HG03095 (cell line): ENCODE data around the gene MYDGF.
"Not testable (repeated sequence)": the region's sequence is repeated elsewhere in the genome, so short reads cannot be mapped to it uniquely, and the experiment has no call there.

Source experiments
- ATAC-seq: cut with Tn5 transposase; IDR thresholded peaks from one replicate; pipeline ENCODE4 v1.9.1; 2021; ENCODE audit warnings: moderate library complexity; ENCODE audit not compliant: unreplicated experiment

MYDGF gene

GRCh38 chr19:4700693-4700970 lies 30.5 kb upstream of the MYDGF start:
- no peak for ATAC-seq

DNA sequence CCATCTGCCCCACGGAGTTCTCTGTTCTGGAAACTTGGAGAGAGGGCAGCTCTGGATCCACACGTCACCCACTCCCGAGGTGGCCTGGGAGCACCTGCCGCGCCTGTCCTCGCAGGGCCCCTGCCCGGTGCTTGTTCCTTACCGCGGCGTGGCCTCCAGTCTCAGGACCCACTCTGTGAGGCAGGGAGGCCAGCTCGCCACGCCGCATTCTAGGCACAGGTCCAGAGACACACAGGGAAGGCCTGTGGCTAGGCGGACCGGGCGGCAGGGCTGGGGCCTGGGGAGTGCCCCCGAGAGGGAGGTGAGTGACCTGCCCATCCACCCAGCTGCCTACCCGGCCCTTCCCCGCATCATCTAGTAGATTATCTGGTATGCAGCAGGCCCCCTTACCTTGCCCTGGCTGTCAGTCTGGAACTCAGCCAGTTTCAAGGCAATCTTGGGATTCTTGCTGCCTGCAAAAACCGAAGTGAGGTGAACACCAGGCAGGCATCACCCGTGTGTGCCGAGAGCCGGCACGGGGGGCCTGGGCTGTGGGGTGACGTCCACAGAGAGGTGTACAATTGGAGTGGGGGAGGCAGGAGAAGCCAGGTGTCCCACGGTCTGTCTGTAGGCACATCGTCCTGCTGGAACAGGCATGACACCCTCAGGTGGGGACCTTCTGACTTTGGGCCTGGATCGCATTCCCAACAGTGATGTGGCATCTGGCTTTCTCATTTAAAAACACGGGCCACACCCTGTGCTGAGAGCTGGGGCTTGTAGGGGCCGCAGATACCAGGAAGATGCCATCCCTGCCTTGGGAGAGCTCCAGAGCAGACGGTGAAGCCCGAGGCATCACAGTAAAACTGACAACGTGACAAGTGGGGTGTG lies 29.9 kb upstream of the MYDGF start:
- ATAC-seq: no peak

DNA sequence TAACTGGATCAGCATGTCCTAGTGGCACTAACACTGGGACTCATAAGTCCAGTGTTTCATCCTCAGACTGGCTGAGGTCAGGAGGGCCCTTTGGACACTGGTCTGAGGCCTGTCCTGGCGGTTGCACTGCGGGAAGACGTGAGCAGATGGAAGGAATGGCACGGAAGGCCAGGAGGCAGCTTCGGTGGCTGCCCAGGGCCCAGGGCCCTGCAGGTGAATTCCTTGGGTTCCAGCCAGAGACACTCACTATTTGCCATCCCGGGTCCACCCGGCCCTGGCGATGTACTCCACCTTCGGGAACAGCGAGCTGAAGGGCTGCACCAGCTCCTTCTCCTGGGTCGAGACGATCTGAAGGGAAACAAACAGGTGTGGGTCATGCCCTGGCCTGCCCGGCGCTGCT lies 27.2 kb upstream of the MYDGF start:
- no peak for ATAC-seq

GRCh38 chr19:4695224-4695731 lies 25.1 kb upstream of the MYDGF start:
- no peak for ATAC-seq

- no peak for ATAC-seq
Measured at GRCh38 chr19:4694211-4694987, 24.3 kb upstream of the MYDGF start.

- no peak for ATAC-seq
Measured at GRCh38 chr19:4693471-4694121, 23.5 kb upstream of the MYDGF start.

DNA sequence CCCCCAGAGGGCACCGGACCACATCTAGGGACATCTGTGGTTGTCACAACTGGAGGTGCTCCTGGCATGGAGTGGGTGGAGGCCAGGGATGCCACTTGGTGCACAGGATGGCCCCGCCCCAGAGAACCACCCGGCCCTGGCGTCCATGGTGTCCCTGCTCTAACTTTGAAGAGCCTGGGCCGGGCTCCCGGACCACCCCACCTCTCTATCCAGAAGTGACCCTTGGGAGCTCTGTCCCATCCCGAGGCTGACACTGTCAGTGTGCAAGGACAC lies 22.9 kb upstream of the MYDGF start:
- ATAC-seq: no peak

- no peak for ATAC-seq
Measured at GRCh38 chr19:4692251-4693077, 22.3 kb upstream of the MYDGF start.

GRCh38 chr19:4691373-4691772 lies 21.2 kb upstream of the MYDGF start:
- no peak for ATAC-seq

DNA sequence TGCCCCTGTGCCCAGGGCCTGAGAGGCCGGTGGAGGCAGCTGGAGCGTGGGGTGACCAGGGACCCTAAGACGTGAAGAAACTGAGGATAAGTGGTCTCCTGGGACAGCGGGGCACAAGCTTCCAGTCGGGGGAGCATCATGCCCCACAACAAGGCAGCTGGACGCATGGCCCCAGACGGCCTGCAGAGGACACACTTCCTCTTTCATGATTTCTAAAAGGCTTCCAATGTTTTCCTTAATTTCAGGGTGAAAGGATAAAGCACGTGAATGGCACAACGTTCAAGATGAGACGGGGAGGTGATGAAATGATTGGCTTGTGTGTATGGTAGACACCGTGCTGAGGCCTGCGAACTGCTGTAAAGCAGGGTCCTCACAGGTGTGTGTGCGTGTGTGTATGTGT lies 20.2 kb upstream of the MYDGF start:
- ATAC-seq: no peak

DNA sequence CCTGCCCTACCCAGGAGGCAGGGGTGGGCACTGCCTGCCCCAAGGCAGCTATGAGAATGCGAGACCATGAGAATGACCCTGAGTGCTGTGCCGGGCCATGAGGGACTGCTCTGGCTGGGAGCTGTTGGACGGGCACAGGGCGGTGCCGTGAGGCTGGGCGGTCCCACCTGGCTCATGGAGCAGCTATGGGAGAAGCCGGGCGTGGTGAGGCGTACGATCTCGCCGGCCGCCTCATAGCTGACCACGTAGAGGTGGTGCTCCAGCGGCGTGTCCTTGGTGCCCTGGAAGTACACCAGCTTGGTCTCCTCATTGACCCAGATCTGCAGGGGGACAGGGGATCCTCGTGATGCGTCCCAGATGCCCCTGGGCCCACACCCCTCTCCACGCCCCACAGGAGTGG lies 19.3 kb upstream of the MYDGF start:
- ATAC-seq: no peak

- ATAC-seq: no peak
Measured at GRCh38 chr19:4688587-4688986, 18.4 kb upstream of the MYDGF start.

- ATAC-seq: no peak
Measured at GRCh38 chr19:4687396-4687795, 17.3 kb upstream of the MYDGF start.

- ATAC-seq: no peak
Measured at GRCh38 chr19:4686700-4687099, 16.6 kb upstream of the MYDGF start.

DNA sequence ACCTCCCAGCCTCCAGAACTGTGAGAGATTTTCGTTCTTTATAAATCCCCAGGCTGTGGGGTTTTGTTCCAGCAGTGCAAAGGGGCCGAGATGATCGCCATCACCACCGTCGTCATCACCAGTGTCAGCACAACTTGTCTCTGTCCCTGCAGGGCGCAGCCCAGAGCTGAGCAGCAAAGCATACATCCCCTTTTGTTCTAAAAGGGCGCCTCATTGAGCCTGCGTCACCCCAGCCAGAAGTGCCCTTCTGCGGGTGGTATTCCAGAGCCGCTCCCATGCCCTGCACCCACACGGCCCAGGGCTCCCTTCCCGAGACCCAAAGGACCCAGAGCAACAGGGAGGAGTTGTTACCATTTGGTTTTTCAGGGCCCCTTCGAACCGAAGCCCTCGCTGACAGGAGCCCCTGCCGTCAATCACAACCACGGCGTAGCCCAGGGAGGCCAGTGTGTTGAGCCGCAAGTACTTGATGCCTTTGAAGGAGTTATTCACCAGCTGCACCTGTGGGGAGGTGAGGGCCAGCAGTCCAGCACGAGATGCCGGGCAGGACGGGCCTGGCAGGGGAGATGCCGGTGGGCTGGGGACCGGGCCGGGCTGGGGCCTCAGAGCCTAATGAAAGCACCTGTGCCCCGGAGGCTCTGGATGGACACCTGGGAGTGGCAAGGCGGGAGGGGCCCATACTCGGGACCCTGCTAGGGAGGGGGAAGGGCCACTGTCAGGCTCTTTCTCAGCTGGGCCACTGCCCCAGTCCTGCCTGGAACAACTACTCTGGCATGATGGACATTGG lies 14.4 kb upstream of the MYDGF start:
- no peak for ATAC-seq

DNA sequence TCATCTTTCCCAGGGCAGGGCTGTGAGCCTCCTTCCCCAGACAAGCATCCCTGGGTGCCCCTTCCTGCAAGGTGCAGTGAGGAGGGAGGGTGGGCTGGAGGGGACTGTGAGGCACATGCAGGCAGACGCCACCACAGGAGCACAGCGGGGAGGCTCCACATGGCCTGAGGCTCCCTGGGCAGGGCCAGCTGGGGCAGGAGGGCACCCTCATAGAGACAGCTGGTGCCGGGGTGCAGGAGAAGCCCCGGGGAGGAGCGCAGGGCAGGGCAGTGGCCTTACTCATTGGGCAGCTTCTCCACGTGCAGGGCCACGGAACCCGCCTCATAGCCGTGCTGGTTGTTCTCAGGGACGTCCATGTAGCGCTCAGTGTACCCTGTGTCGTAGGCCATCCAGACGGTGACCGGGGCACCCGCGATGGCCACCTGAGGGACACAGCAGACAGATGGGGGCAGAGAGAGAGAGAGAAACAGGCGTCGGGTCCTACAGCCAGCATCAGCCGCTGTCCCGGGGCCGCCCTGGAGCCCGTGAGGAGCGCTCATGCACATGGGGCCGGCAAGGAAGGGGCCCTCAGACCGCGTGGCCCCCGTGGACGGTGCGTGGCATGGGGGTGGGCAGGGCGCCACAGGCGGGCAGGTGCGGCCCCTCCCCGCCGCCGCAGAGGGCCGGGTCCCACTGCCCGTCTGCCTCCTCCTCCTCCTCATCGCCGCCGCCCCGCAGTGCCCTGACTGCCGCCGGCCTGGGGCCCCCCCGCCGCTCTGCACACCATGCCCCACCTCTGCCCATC lies 12.5 kb upstream of the MYDGF start:
- no peak for ATAC-seq

- ATAC-seq: not testable (repeated sequence)
Measured at GRCh38 chr19:4680021-4680420, 9.9 kb upstream of the MYDGF start.

- ATAC-seq: no peak
Measured at GRCh38 chr19:4678881-4679790, 9.0 kb upstream of the MYDGF start.
